Ishikawa (cell line): ENCODE results near the gene LRP8.

Experiments
- CREB1 ChIP-seq: IDR thresholded peaks from 2 replicates; pipeline ENCODE4 v1.6.1; 2012; ENCODE audit warnings: low read depth
- EP300 ChIP-seq: IDR thresholded peaks from 2 replicates; pipeline ENCODE4 v1.6.1; 2012; ENCODE audit warnings: borderline replicate concordance
- RAD21 ChIP-seq: IDR thresholded peaks from 2 replicates; pipeline ENCODE4 v1.6.1; 2012; ENCODE audit warnings: low read depth
- REST ChIP-seq: IDR thresholded peaks from 2 replicates; pipeline ENCODE4 v1.6.1; 2012; ENCODE audit warnings: low read depth, mild to moderate bottlenecking
- TF ChIP-seq, protein P1 (sequence below): IDR thresholded peaks from 2 replicates; pipeline ENCODE4 v1.6.1; 2012

DNA sequence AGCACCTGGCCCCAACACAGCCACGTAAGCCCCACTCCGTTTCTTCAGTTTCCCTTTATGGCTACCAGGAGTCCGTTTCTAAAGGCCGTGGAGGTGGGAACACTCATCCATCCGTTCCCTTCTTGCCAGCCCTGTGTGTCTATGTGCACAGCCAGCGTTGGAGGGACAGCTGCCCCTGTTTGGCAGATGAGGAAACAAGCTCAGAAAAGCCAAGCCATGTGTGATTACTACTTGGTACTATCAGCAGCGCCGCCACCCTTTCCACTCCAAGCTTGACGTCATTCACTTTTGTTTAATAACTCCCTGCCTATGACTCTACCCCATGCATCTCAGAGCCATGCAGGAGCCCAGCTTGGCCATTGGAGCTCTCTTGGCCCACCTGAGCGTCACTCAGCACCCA is 3.5 kb downstream of the LRP8 start:
- TF ChIP-seq EP300 (no peak), CREB1 (no peak), REST (no peak), RAD21 (no peak)
- TF ChIP-seq, protein P1, sequence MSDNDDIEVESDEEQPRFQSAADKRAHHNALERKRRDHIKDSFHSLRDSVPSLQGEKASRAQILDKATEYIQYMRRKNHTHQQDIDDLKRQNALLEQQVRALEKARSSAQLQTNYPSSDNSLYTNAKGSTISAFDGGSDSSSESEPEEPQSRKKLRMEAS: no peak
